Naive B cell (primary cell): ENCODE measurements around the gene NME4. TPM values are rescaled to one million over a fixed set of nuclear protein-coding genes. Genes with fewer than 3 reads are reported as not detected.
A peak's percentile ranks its signal among the peaks of the same experiment; 100 is the strongest.

Source experiments
- ATAC-seq, 2 donors: fragments of 150-1000 bp; cut with Tn5 transposase; 2 replicates each; pipeline ENCODE4 v1.10.0; 2021; ENCODE audit warnings: low read depth in 2 of 2, mild to moderate bottlenecking in 2 of 2, moderate library complexity in 2 of 2
- DNase-seq: peaks from one replicate; pipeline ENCODE4 v3.0.0; 2022
- H3K27ac Mint-ChIP-seq, 6 donors: one replicate each; pipeline ENCODE4 v1.8.0; 2020 to 2022; ENCODE audit warnings: mild to moderate bottlenecking in 6 of 6, mixed read lengths in 6 of 6, moderate library complexity in 5 of 6, inconsistent platforms in 2 of 6
- H3K27me3 Mint-ChIP-seq, 3 donors: one replicate each; pipeline ENCODE4 v1.8.0; 2021 to 2022; ENCODE audit warnings: mixed read lengths in 3 of 3, mild to moderate bottlenecking in 1 of 3
- H3K36me3 Mint-ChIP-seq, 2 donors: one replicate each; pipeline ENCODE4 v1.8.0; 2020 to 2022; ENCODE audit warnings: mixed read lengths in 2 of 2, inconsistent platforms in 1 of 2, mild to moderate bottlenecking in 1 of 2
- H3K4me1 Mint-ChIP-seq, 3 donors: one replicate each; pipeline ENCODE4 v1.8.0; 2020 to 2022; ENCODE audit warnings: mixed read lengths in 3 of 3, inconsistent platforms in 1 of 3, mild to moderate bottlenecking in 1 of 3, moderate library complexity in 1 of 3
- H3K4me3 Mint-ChIP-seq, 8 donors: one replicate each; pipeline ENCODE4 v1.8.0; 2020 to 2022; ENCODE audit warnings: mild to moderate bottlenecking in 8 of 8, mixed read lengths in 8 of 8, moderate library complexity in 8 of 8, inconsistent platforms in 2 of 8
- H3K9me3 Mint-ChIP-seq, 7 donors: one replicate each; pipeline ENCODE4 v1.8.0; 2020 to 2022; ENCODE audit warnings: mixed read lengths in 7 of 7, mild to moderate bottlenecking in 5 of 7, inconsistent platforms in 2 of 7, moderate library complexity in 1 of 7
- polyA plus RNA-seq, 6 donors: library from polyadenylated mRNA; unstranded; fragments of 300-500 nt; fragmentation: Illumina TruSeq; gene quantifications; one replicate each; pipeline ENCODE4 v1.2.3, GENCODE V29; 2021; ENCODE audit warnings: low read depth in 6 of 6

The NME4 gene
- polyA plus RNA-seq, 6 donors from 2014 or later, result 56.9 to 104 (median 65.1) TPM

DNA sequence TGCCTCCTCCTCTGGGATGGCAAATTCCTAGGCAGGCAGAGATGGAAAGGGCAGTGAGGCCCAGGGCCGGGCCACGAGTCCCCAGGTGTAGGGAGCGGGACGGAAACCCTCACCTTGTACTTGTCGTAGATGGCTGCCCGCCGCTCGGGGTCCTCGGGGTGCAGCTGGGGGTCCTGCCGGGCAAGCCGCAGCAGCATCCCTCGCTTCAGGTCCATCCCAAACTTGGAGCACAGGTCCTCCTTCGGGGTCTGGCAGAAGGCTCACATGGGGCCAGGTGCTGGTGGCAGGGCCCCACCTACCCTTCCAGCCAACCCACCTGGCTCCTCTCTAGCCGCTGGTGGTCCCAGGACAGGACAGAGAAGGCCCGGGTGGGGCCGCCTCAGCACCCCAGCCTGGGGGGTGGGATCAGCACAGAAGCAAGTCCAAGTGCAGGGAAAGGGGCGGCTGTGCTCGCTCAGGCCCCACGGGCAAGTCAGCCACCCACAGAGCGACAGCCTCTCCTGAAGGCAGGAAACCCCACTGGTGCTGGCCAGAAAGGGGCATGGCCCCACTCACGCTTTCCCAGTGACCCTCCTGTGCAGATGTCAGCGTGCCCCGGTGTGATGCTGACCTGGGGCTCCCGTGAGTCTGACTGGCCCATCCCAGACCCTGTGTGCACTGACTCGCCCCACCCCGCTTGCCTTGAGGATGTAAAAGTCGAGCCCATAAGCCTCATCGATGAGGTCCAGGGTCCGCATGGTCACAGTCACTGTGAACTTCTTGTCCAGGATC, 28.4 kb upstream of the NME4 start:
- Mint-ChIP-seq H3K27me3 (peaks cover 0 to 4% (median 2%) of the 10 kb centered on the region in 3 donors), H3K4me1 (peaks cover 13 to 17% (median 14%) of the 10 kb centered on the region in 3 donors), H3K36me3 (peaks cover 0 to 7% of the 10 kb centered on the region in 2 donors), H3K4me3 (peak overlapping the region in 2 of 8 donors; percentile 77 to 81), H3K27ac (no peak overlapping the region), H3K9me3 (no peaks in the 10 kb centered on the region)
- ATAC-seq (no peak), DNase-seq (no peak)

DNA sequence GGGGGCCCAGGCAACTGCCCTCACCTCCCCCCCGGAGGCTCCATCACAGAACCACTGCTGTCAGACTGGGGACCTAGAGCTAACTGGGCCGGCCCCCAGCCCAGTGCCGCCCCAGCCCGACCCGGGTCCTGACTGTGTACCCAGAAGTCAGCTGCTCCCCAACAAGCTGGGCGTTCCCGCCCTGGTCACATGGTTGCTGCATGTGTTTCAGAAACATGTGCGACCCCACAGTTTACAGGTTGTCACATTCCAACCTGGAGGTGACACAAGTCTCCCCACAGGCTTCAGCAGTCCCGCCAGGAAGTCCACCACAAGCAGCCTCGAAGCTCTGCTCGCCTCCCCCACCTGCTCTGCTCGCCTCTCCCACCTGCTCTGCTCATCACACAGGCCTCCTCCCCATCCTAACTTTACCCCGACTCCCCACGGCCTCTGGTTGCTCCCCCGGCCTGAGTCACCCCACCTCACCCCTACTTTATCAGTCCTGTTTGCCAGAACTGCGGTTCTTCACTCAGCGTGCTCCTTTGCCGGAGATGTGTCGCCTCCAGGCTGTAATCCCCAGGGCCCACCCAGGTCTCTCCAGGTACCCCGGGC, 27.6 kb upstream of the NME4 start:
- peaks cover 0 to 7% of the 10 kb centered on the region in 2 donors for H3K36me3 Mint-ChIP-seq
- DNase-seq (no peak), ATAC-seq (no peak)
- no peaks in the 10 kb centered on the region for H3K27me3 Mint-ChIP-seq
- H3K4me3 Mint-ChIP-seq, result peak overlapping the region; percentile 47 to 94 (median 74)
- H3K9me3 Mint-ChIP-seq, result no peaks in the 10 kb centered on the region
- H3K27ac Mint-ChIP-seq, result peak overlapping the region in 1 of 6 donors; percentile 57
- H3K4me1 Mint-ChIP-seq, result peaks cover 13 to 17% (median 14%) of the 10 kb centered on the region in 3 donors

DNA sequence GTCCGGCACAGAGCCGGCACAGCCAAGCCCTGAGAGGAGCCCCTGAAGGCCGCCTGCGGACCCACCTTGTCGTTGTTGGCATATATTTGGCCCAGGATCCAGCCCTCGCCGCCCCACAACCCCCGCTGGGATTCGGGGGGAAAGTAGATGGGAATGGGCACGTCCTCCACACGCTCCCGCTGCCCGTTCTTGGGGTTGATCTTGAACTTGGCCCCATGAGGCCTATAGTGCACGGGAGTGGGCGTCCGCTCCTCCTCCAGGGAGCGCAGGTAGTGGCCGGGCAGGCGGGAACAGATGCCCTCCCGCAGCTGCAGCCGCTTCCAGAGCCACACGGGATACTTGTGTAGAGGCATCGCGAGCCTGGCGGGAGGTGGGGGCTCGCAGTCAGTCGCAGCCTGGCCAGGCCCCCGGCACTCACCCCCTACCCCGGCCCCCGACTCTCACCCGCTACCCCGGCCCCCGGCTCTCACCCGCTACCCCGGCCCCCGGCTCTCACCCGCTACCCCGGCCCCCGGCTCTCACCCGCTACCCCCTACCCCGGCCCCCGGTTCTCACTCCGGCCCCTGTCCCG, 27.0 kb upstream of the NME4 start:
- Mint-ChIP-seq H3K36me3 (peaks cover 0 to 7% of the 10 kb centered on the region in 2 donors), H3K4me3 (peak overlapping the region; percentile 22 to 94 (median 82)), H3K27me3 (no peaks in the 10 kb centered on the region), H3K27ac (peak overlapping the region in 2 of 6 donors; percentile 60 to 95), H3K4me1 (peaks cover 13 to 17% (median 14%) of the 10 kb centered on the region in 3 donors), H3K9me3 (no peaks in the 10 kb centered on the region)
- ATAC-seq (no peak), DNase-seq (no peak)

DNA sequence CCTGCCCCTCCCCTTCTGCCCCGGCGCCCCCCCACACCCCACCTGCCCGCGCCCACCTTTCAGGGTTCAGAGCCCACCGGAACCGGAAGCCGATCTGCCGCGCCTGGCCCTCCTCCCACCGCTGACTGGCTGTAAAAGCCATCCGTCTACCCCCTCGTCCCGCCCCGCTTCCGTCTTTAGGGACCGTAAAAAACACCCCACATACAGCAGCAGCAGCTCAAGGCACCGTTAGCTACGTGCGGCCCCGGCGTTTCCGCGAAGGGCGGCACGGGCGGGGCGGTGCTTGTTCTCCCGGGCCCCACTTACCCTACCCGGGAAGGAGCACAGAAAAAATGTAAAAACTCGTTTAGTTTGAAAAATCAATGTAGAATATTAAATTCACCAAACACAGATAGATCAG, 26.6 kb upstream of the NME4 start, which contains the start of gene MRPL28:
Gene MRPL28, minus strand, starts transcription at position 96 of the 400 bp plus-strand sequence. CDS start 320 bp downstream, outside the sequence.
- no peaks in the 10 kb centered on the region for H3K27me3 Mint-ChIP-seq
- no peaks in the 10 kb centered on the region for H3K9me3 Mint-ChIP-seq
- DNase-seq, result peak; percentile 88
- H3K4me1 Mint-ChIP-seq, result peaks cover 13 to 17% (median 14%) of the 10 kb centered on the region in 3 donors
- H3K36me3 Mint-ChIP-seq, result peaks cover 0 to 7% of the 10 kb centered on the region in 2 donors
- H3K27ac Mint-ChIP-seq, result peak within 1 kb of the TSS; percentile 67 to 95 (median 90)
- peak within 1 kb of the TSS; percentile 82 to 98 (median 90) for H3K4me3 Mint-ChIP-seq
- peak; percentile 100 for ATAC-seq

DNA sequence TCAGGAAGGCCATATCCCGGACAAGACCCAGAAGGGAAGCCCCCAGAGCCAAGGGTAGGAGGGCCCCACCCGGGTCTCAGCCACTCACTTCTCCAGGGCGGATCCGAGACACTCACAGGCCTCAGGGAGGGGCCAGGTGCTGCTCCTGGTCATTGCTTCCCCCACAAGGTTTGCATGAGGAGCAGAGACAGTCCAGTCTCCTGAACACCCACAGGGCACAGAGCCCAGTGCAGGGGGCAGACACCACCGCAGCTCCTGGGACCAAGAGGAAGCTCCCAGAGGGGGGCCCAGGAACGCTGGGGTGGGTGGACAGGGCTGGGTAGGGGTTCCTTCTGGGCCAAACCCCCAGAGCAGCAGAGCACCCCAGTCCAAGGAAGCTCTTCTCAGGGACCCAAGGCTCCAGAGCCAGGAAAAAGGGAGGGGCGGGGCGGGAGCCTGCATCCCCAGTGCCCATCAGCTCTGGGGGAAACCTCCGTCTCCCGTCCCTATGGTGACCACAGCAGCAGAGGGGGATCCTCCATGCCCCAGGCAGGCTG, 26.0 kb upstream of the NME4 start:
- no peak for DNase-seq
- no peaks in the 10 kb centered on the region for H3K27me3 Mint-ChIP-seq
- H3K4me3 Mint-ChIP-seq, result peak overlapping the region; percentile 82 to 98 (median 90)
- no peaks in the 10 kb centered on the region for H3K9me3 Mint-ChIP-seq
- peaks cover 13 to 17% (median 14%) of the 10 kb centered on the region in 3 donors for H3K4me1 Mint-ChIP-seq
- ATAC-seq, result no peak
- peaks cover 0 to 7% of the 10 kb centered on the region in 2 donors for H3K36me3 Mint-ChIP-seq
- peak overlapping the region in 5 of 6 donors; percentile 67 to 95 (median 94) for H3K27ac Mint-ChIP-seq

DNA sequence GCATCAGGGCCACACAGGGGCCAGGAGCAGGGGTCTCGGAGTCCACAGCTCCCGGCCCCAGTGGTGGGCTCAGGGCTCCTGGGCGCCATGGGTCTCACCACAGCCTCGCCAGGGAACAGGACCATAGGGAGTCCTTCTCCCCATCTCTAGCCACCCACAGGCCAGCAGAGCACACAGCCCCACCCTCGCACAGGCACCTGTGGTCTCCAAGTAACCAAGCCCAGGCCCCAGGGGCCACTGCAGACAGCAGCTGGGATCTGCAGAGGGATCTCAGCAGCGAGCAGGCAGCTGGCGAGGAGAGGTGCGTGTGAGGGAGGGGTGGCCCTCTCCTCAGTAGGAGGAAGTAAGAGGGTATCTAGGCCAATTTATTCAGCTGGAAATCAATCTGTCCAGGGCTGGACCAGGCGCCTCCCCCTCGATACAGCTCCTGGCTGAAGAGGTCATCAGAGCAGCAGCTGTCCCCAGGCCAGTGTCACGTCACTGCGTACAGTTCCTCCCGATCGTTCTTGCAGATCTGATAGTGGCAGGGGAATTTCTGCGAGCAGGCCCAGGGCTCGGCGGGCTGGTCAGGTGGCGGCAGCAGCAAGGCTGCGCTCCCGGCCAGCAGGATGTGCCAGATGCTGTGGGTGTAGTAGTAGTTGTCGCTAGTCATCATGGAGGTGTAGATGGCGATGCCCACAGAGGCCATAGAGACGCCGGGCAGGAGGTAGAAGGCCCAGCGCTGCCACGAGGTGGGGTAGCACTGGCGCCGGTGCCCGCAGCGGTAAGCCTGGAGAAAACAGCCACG, 25.3 kb upstream of the NME4 start:
- Mint-ChIP-seq H3K4me1 (peaks cover 13 to 17% (median 14%) of the 10 kb centered on the region in 3 donors), H3K27me3 (no peaks in the 10 kb centered on the region), H3K9me3 (no peaks in the 10 kb centered on the region), H3K4me3 (peak overlapping the region in 6 of 8 donors; percentile 34 to 71 (median 54)), H3K36me3 (peaks cover 0 to 7% of the 10 kb centered on the region in 2 donors), H3K27ac (peak overlapping the region in 1 of 6 donors; percentile 85)
- ATAC-seq (no peak), DNase-seq (no peak)

DNA sequence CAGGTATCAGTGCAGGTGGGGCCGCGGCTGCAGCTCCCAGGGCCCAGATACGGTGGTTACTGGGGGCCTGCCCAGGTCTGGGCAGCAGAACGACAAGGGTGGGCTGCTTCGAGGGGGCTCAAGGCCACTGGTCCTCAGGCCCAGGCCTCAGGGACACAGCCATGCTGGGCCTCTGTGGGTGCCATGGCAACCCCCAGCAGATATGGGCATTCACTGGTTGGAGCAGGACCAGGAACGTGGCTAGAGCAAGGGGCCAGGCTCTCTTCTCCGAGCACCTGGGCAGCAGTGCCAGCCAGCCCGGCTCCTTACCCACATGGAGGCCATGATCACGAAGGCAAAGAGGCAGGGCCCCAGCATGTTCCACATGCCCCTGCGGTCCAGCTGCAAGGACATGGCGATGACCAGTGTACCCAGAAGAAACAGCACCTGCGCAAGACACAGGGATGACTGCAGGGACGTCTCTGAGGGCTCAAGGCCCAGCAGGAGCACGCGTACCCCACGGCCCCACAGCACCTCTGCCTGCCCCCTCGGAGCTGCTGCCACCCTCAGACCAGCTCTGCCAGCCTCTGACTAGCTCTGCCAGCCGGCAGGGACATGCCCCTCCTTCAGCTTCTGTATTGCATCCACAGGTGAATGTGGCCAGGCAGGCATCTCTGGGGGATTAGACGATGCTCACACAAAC, 24.6 kb upstream of the NME4 start:
- H3K4me3 Mint-ChIP-seq, result peak overlapping the region in 3 of 8 donors; percentile 37 to 71 (median 58)
- no peaks in the 10 kb centered on the region for H3K27me3 Mint-ChIP-seq
- peaks cover 13 to 15% (median 14%) of the 10 kb centered on the region in 3 donors for H3K4me1 Mint-ChIP-seq
- no peaks in the 10 kb centered on the region for H3K9me3 Mint-ChIP-seq
- no peak for DNase-seq
- H3K36me3 Mint-ChIP-seq, result peaks cover 0 to 7% of the 10 kb centered on the region in 2 donors
- no peak for ATAC-seq
- no peak overlapping the region for H3K27ac Mint-ChIP-seq

DNA sequence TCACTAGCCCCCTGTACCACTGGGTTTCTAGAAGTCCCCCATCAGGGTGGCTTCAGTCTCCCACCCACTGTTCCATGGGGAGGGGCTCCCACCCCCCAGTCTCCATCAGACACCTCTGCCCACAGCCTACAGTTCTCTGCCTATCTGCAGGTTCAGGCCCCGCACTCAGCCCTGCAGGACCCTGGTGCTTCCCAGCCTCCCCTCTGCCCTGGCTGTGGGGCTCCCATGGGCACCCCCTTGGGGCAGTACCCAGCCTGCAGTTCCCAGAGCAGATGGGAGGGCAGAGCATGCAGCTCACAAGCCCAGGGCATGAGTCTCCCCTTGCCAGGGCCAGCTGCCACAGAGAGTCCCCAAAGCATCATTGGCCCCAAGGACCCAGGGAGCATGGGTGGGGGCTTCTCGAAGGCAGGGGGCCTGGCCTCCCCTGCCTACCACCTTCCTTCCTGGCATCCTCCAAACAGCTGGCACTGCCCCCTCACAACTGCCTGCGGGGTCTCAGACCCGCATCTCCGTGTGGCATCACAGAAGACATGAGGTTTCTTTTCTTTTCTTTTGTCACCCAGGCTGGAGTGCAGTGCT, 23.9 kb upstream of the NME4 start:
- ATAC-seq, result no peak
- peak overlapping the region in 4 of 8 donors; percentile 21 to 43 (median 30) for H3K4me3 Mint-ChIP-seq
- peaks cover 13 to 15% (median 14%) of the 10 kb centered on the region in 3 donors for H3K4me1 Mint-ChIP-seq
- H3K27me3 Mint-ChIP-seq, result no peaks in the 10 kb centered on the region
- H3K36me3 Mint-ChIP-seq, result peaks cover 0 to 7% of the 10 kb centered on the region in 2 donors
- no peak for DNase-seq
- peak overlapping the region in 1 of 6 donors; percentile 47 for H3K27ac Mint-ChIP-seq
- H3K9me3 Mint-ChIP-seq, result no peaks in the 10 kb centered on the region

DNA sequence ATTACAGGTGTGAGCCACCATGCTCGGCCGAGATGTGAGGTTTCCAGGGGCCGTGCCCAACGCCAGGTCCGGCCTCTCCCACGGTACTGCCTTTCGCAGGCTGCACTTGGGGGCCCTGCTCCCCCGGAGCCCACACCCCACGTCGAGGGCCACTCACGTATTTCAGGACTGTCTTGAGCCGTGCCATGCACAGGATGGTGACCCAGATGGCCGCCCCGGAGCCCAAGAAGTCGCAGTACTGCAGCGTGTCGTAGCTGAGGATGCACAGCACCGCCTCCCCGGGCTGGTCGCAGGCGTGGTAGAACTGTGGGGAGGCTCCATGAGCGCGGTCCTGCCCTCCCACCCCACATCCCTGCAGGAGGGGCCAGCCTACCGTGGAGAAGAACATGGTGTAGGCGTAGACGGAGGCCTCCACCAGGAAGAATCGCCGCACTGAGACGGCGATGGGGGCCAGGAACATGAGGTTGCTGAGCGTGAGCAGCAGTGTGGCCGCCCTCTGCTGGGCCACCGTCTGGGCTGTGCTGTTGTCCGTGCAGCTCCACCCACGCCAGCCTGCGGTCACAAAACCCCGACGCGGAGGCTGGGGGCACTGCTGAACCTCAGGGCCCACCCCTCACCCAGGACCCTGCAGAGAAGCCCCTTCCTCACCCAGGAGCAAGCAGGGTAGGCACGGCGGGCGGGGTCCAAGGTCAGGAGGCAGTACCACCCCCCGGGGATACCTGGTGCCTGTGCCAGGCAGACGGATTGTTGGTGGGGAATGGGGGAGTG, 23.0 kb upstream of the NME4 start:
- H3K4me3 Mint-ChIP-seq, result peak overlapping the region in 1 of 8 donors; percentile 21
- H3K9me3 Mint-ChIP-seq, result no peaks in the 10 kb centered on the region
- DNase-seq (no peak), ATAC-seq (no peak)
- no peaks in the 10 kb centered on the region for H3K27me3 Mint-ChIP-seq
- H3K27ac Mint-ChIP-seq, result no peak overlapping the region
- H3K36me3 Mint-ChIP-seq, result peaks cover 0 to 7% of the 10 kb centered on the region in 2 donors
- H3K4me1 Mint-ChIP-seq, result peaks cover 13 to 15% (median 14%) of the 10 kb centered on the region in 3 donors

DNA sequence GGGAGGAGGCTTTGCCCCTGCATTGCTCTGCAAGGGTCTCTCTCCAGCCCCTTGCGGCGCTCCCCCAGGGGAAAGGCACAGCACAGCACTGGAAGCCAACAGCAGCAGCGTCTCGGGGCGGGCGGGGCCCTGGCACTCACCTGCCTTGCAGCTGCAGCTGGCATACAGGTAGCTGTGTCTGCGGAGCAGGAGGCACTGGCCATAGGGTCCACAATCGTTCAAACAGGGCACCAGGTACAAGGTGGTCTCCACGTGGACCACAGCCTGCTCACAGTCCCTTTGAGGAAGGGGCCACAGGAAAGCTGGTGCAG, 22.4 kb upstream of the NME4 start:
- Mint-ChIP-seq H3K27ac (no peak overlapping the region), H3K4me1 (peaks cover 10 to 14% (median 12%) of the 10 kb centered on the region in 3 donors), H3K36me3 (peaks cover 0 to 7% of the 10 kb centered on the region in 2 donors), H3K27me3 (no peaks in the 10 kb centered on the region), H3K4me3 (no peak overlapping the region), H3K9me3 (no peaks in the 10 kb centered on the region)
- DNase-seq (no peak), ATAC-seq (no peak)

DNA sequence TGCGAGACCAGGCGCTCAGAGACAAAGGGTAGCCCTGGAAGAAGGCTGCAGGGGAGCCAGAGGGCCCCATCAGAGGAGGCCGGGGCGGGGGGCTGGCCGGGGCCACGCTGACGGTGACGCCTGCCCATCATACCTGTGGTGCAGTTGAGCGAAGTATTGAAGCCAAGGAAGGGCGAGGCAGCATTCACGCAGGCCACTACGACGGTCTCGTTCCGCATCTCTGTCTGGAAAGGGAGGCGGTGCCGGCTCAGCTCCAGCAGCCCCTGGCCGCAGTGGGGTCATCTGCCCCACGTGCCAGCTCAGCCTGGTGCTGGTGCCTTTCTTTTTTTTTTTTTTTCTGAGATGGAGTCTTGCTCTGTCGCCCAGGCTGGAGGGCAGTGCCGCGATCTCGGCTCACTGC, 21.8 kb upstream of the NME4 start:
- peaks cover 0 to 6% of the 10 kb centered on the region in 2 donors for H3K36me3 Mint-ChIP-seq
- H3K27ac Mint-ChIP-seq, result no peak overlapping the region
- no peak overlapping the region for H3K4me3 Mint-ChIP-seq
- H3K9me3 Mint-ChIP-seq, result no peaks in the 10 kb centered on the region
- DNase-seq, result no peak
- no peaks in the 10 kb centered on the region for H3K27me3 Mint-ChIP-seq
- ATAC-seq, result no peak
- H3K4me1 Mint-ChIP-seq, result peaks cover 9 to 18% (median 13%) of the 10 kb centered on the region in 3 donors
